Loucy (cell line): ENCODE results near the gene RAB32.

ENCODE experiments used
- H2AFZ ChIP-seq: fragments of 200-600 bp; sonication (generic); 2 replicates; pipeline ENCODE4 v1.6.0; 2016; ENCODE audit warnings: antibody characterized with exemption, mild to moderate bottlenecking, low read length, moderate library complexity
- H3F3A ChIP-seq: fragments of 200-600 bp; 2 replicates; pipeline ENCODE4 v1.6.0; 2016; ENCODE audit warnings: antibody characterized with exemption, low read depth, mild to moderate bottlenecking
- H3K27me3 ChIP-seq: fragments of 200-600 bp; sonication (generic); 2 replicates; pipeline ENCODE4 v1.6.1; 2014; ENCODE audit warnings: low read length, mild to moderate bottlenecking; ENCODE audit not compliant: insufficient read depth, poor library complexity, severe bottlenecking
- H3K36me3 ChIP-seq: fragments of 200-600 bp; sonication (generic); 2 replicates; pipeline ENCODE4 v1.6.1; 2016; ENCODE audit warnings: low read length; ENCODE audit not compliant: insufficient read depth
- H3K4me1 ChIP-seq: fragments of 200-600 bp; sonication (generic); 2 replicates; pipeline ENCODE4 v1.5.1; 2014; ENCODE audit warnings: low read length, mild to moderate bottlenecking; ENCODE audit not compliant: insufficient read depth, poor library complexity, severe bottlenecking
- H3K4me2 ChIP-seq: fragments of 200-600 bp; sonication (generic); 2 replicates; pipeline ENCODE4 v1.6.0; 2014; ENCODE audit warnings: antibody characterized with exemption, low read length, low read depth, mild to moderate bottlenecking; ENCODE audit not compliant: poor library complexity, severe bottlenecking
- H3K4me3 ChIP-seq: fragments of 200-600 bp; sonication (generic); 2 replicates; pipeline ENCODE4 v1.5.1; 2014; ENCODE audit warnings: low read length, mild to moderate bottlenecking, mixed read lengths; ENCODE audit not compliant: poor library complexity, severe bottlenecking
- H3K79me2 ChIP-seq: fragments of 200-600 bp; sonication (generic); 2 replicates; pipeline ENCODE4 v1.6.1; 2014; ENCODE audit warnings: low read length; ENCODE audit not compliant: insufficient read depth
- H3K9ac ChIP-seq: fragments of 200-600 bp; sonication (generic); 2 replicates; pipeline ENCODE4 v1.6.0; 2014; ENCODE audit warnings: mild to moderate bottlenecking, low read depth, low read length, moderate library complexity; ENCODE audit not compliant: poor library complexity, severe bottlenecking
- H3K9me2 ChIP-seq: fragments of 200-600 bp; sonication (generic); replicated peaks from 2 replicates; pipeline ENCODE4 v1.6.1; 2016; ENCODE audit warnings: low read depth, low read length, mixed read lengths
- H3K9me3 ChIP-seq: fragments of 200-600 bp; sonication (generic); 2 replicates; pipeline ENCODE4 v1.6.1; 2014; ENCODE audit warnings: mild to moderate bottlenecking, antibody characterized with exemption, low read length, low read depth; ENCODE audit not compliant: insufficient read depth
- H4K20me1 ChIP-seq: fragments of 200-600 bp; sonication (generic); 2 replicates; pipeline ENCODE4 v1.6.0; 2014; ENCODE audit warnings: antibody characterized with exemption, low read length, mild to moderate bottlenecking; ENCODE audit not compliant: insufficient read depth, poor library complexity, severe bottlenecking
- EZH2phosphoT487 ChIP-seq: fragments of 200-600 bp; IDR thresholded peaks from 2 replicates; pipeline ENCODE4 v1.6.1; 2018; ENCODE audit warnings: antibody characterized with exemption, mild to moderate bottlenecking, moderate library complexity, borderline replicate concordance
- TF ChIP-seq, protein P1 (sequence below): fragments of 200-600 bp; sonication (generic); conservative IDR thresholded peaks from 2 replicates; pipeline ENCODE4 v1.5.1; 2014; ENCODE audit warnings: mild to moderate bottlenecking, antibody characterized with exemption, low read length

The RAB32 gene

GRCh38 chr6:146594495-146594894 lies 50.9 kb downstream of the RAB32 start:
- Histone ChIP-seq H3K27me3 (no peaks in the 10 kb centered on the region), H3K79me2 (no peaks in the 10 kb centered on the region), H3K36me3 (no peaks in the 10 kb centered on the region), H3K9me2 (no peaks in the 10 kb centered on the region), H3K9ac (no peak overlapping the region), H3K4me2 (no peak overlapping the region), H3K4me1 (no peaks in the 10 kb centered on the region), H3F3A (no peaks in the 10 kb centered on the region), H3K4me3 (no peak overlapping the region), H3K9me3 (no peaks in the 10 kb centered on the region), H2AFZ (no peak overlapping the region), H4K20me1 (no peaks in the 10 kb centered on the region)
- TF ChIP-seq, protein P1, sequence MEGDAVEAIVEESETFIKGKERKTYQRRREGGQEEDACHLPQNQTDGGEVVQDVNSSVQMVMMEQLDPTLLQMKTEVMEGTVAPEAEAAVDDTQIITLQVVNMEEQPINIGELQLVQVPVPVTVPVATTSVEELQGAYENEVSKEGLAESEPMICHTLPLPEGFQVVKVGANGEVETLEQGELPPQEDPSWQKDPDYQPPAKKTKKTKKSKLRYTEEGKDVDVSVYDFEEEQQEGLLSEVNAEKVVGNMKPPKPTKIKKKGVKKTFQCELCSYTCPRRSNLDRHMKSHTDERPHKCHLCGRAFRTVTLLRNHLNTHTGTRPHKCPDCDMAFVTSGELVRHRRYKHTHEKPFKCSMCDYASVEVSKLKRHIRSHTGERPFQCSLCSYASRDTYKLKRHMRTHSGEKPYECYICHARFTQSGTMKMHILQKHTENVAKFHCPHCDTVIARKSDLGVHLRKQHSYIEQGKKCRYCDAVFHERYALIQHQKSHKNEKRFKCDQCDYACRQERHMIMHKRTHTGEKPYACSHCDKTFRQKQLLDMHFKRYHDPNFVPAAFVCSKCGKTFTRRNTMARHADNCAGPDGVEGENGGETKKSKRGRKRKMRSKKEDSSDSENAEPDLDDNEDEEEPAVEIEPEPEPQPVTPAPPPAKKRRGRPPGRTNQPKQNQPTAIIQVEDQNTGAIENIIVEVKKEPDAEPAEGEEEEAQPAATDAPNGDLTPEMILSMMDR = no peak
- TF ChIP-seq EZH2phosphoT487 = no peak

- Histone ChIP-seq H2AFZ (no peak overlapping the region), H3K27me3 (no peaks in the 10 kb centered on the region), H3F3A (no peaks in the 10 kb centered on the region), H3K4me3 (no peak overlapping the region), H4K20me1 (no peaks in the 10 kb centered on the region), H3K79me2 (no peaks in the 10 kb centered on the region), H3K9ac (no peak overlapping the region), H3K36me3 (no peaks in the 10 kb centered on the region), H3K4me2 (no peak overlapping the region), H3K9me3 (no peaks in the 10 kb centered on the region), H3K4me1 (no peaks in the 10 kb centered on the region), H3K9me2 (no peaks in the 10 kb centered on the region)
- TF ChIP-seq EZH2phosphoT487 = no peak
- TF ChIP-seq, protein P1 = no peak
These were observed 52.5 kb downstream of the RAB32 start for GRCh38 chr6:146595972-146596731.

- Histone ChIP-seq H4K20me1 (no peaks in the 10 kb centered on the region), H3K36me3 (no peaks in the 10 kb centered on the region), H3K9me3 (no peaks in the 10 kb centered on the region), H3F3A (no peaks in the 10 kb centered on the region), H3K79me2 (no peaks in the 10 kb centered on the region), H3K9me2 (no peaks in the 10 kb centered on the region), H3K4me1 (no peaks in the 10 kb centered on the region), H3K9ac (no peak within 1 kb of the TSS), H3K4me2 (no peak within 1 kb of the TSS), H3K4me3 (no peak within 1 kb of the TSS), H2AFZ (no peak within 1 kb of the TSS), H3K27me3 (no peaks in the 10 kb centered on the region)
- no peak for TF ChIP-seq EZH2phosphoT487
- TF ChIP-seq, protein P1 = no peak
These were observed 55.3 kb downstream of the RAB32 start, which contains the start of gene ADGB for GRCh38 chr6:146598772-146599405. Gene ADGB, plus strand, starts transcription at chr6:146598972. Its CDS starts 69 bp downstream, at chr6:146599041.
